ENCODE results near the gene AXIN2.
"Not testable (repeated sequence)": the region's sequence is repeated elsewhere in the genome, so short reads cannot be mapped to it uniquely, and the experiment has no call there.

The AXIN2 gene

DNA sequence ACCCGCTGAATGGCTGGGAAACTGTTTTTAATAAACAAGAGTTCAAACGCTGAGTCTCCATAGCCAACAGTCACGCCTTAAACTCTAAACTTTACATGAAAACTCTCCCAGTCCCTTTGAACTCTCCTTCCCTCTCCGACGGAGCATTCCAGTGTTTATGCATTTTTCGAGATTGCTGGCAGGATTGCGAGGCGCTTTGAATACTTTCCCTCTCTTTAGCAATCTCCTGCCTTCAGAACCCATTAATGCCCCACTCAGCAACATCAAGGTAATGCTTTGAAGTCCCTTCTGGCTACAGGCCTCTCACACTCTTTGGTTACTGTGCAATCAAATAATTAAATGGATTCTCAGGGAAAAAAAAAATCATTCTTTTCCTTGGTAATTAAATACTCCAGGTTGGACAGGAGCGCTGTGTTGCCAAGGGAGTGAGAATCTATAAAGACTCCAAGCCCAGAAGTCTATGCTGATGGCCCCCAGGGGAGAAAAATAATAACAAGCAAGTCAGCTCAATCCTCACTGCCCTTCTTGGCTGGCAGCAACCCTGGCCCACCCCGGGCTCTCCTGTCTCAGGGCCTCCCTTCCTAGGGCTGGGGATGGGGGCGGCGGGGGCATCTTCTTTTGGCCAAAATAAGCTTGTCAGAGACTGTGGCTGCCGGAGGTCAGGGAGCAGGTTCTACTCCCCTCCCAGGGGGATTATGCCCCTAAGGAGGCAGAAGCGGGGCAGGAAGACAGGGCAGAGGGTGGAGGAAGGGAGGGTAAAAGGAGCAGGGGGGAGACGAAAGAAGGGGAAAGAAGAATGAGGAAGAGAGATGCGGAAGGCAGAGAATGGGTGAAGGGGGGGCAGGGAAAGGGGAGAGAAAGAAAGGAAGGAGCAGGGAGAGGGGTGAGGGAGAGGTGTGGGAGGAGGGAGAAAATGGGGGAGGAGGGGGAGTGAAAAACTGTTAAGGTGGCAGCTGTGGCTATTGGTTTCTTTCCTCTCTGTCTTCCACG is 45.2 kb downstream of the AXIN2 start:
- DNase-seq (ENCODE audit: low spot score) = no peak

DNA sequence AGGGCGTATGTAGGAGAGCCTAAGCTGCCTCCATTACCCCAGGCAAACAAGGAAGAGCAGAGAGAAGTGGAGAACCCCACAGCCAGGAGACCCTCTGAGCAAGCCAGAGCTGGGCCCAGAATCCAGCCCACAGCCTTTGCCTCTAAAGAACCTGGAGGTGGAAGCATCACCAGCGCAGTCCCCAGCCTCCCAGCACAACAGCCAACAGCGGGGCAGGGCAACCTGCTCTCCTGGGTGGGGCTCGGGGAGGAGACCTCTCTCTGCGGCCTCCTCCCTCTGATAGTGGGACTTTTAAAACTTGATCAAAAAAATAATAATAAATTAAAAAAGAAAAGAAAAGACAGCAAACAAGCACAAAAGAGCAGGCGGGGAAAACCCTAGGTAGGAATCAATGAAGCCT is 45.9 kb downstream of the AXIN2 start:
- no peak for DNase-seq (ENCODE audit: low spot score)

DNA sequence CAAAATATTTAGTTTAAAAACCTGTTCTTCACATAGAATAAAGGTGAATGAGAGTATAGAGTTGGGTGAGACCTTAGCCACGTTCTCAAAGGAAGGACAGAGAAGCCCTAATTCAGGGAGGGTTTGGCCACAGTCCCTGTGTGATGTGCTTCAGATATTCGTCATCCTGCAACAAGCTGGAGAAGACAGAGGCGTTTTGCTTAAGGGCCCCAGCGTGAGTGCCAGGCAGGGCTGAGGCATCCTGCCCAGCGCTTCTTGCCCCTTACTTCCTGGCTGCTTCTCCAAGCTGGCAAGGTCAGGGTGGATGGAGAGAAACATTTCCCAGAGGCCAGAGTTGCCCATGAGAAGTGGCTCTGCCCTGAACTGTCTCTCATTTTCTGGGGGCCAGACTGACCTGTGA is 46.9 kb downstream of the AXIN2 start:
- DNase-seq (ENCODE audit: low spot score) = no peak

DNA sequence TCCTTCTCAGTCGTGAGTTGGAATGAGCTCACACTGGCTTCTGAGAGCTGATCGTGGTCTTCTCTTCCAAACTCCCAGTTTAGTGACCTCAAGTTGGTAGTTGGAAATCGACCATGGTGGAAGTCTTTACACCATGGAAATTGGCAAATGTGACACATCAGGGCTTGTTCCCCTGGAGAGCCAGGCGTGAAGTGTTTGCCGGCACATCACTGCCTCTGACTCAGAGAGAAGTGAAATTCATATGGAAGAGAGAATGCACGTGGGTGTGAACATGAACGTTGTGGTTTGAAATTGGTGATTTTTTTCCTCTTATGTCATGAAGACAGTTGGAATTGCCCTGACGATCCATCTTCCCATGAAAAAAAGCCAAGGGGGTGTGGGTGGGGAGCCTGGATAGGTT is 47.4 kb downstream of the AXIN2 start:
- DNase-seq (ENCODE audit: low spot score) = no peak

DNA sequence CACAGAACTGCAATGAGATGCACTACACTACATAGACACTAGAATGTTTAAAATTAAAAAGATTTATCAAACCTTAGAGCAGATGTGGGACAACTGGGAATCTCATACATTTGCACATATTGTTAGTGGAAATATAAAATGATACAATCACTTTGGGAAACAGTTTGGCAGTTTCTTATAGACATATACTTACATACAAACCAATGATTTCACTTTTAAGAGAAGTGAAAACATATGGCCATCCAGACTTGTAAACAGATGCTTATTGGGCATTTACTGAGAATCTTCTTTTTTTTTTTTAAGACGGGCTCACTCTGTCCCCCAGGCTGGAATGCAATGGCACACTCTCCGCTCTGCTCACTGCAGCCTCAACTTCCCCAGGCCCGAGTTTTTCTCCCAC is 50.1 kb downstream of the AXIN2 start:
- DNase-seq (ENCODE audit: low spot score) = no peak

DNA sequence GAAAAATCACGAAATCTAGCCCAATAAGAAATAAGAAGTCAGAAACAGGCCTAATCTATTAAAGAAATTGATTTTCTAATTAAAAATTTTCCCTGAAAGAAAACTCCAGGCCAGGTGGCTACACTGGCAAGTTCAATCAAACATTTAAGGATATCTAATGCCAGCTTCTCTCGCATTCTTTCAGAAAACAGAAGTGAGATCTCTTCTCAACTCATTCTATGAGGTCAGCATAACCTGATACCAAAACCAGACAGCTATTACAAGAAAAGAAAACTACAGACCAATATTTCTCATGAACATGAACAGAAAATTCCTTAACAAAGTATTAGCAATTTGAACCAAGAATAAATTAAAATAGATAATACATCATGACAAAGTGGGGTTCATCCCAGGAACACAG is 52.4 kb downstream of the AXIN2 start:
- no peak for DNase-seq (ENCODE audit: low spot score)

DNA sequence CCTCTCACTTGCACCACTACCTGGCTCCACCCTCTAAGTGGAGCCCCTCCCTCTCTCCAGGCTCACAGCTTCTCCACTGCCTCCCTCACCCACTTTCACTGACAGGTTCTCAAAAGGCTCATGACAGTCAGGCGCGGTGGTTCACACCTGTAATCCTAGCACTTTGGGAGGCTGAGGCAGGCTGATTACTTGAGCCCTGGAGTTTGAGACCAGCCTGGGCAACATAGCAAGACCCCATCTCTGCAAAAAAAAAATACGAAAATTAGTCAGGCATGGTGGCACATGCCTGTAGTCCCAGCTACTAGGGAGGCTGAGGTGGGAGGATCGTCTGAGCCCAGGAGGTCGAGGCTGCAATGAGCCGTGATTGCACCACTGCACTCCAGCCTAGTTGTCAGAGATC is 56.8 kb downstream of the AXIN2 start:
- DNase-seq (ENCODE audit: low spot score) = not testable (repeated sequence)

DNA sequence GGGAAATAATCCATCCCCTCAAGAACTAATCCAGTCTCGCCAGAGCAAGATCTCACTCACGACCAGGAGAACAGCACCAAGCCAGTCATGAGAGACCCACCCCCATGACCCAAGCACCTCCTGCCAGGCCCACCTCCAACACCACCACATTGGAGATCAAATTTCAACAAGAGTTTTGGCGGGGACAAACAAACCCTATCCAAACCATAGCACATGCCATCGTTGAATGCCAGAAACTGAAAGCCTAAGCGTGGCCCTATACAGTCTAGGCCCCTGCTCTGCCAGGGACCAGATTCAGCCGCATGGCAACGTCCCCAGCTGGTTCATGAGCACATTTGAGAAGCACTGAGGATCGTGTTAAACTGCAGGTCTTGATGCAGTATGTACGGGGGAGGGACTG is 57.3 kb downstream of the AXIN2 start:
- DNase-seq (ENCODE audit: low spot score) = no peak

DNA sequence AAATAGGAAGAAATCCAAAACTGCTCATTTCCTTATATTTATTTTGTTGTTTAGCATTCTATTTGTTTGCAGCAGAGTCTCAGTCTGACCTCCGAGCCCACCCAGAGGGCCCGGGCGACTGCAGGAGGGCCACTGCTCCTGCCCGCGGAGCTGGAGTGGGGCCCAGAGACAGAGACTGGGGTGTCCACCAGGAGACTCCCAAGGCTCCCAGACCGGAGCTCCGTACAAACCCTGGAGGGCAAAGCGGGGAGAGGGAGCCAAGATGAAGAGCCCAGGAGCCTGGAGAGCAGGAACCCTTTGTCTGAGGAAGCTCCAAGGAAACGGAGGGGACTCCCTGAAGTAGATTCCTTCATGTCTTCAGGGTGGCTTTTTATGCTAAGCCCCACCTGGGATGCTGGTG is 57.9 kb downstream of the AXIN2 start:
- no peak for DNase-seq (ENCODE audit: low spot score)

DNA sequence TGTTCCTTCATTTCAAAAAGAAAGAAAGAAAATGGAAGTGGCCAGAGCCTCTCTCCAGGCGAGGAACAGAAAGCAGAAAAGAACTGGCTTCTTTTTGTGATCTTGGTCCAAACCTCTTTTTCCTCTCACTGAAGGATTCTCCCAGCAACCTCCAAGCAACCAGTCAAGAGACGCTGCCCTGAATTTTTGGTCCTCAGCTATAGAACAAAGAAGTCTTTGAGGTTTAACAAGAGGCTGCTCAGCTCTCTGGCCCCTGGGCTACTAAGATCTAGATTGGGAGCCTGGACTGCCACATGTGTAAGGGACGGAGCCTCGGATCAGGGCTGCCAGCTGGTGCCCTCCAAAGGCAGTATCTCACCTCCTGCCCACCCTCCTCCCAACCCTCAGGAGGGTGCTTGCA is 62.6 kb downstream of the AXIN2 start:
- peak; percentile 64 for DNase-seq (ENCODE audit: low spot score)

DNA sequence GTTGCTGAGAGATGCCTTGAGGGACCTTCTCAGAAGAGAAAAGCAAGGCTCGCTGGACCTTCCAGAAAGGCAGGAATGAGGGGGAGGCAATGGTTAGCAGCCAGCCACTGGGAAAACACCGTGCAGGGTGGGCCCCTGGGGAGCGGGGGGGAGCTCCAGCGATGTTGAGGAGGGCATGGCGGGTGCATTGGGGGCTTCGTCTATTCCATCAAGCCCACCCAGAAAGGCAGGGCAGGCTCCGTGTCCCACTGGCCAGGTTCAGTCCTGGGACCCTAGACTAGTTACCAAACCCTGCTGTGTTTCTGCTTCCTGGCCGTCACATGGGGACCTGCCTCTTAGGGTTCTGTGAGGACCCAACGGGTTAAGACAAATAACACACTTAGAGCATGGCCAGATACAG is 64.6 kb downstream of the AXIN2 start:
- DNase-seq (ENCODE audit: low spot score) = no peak

DNA sequence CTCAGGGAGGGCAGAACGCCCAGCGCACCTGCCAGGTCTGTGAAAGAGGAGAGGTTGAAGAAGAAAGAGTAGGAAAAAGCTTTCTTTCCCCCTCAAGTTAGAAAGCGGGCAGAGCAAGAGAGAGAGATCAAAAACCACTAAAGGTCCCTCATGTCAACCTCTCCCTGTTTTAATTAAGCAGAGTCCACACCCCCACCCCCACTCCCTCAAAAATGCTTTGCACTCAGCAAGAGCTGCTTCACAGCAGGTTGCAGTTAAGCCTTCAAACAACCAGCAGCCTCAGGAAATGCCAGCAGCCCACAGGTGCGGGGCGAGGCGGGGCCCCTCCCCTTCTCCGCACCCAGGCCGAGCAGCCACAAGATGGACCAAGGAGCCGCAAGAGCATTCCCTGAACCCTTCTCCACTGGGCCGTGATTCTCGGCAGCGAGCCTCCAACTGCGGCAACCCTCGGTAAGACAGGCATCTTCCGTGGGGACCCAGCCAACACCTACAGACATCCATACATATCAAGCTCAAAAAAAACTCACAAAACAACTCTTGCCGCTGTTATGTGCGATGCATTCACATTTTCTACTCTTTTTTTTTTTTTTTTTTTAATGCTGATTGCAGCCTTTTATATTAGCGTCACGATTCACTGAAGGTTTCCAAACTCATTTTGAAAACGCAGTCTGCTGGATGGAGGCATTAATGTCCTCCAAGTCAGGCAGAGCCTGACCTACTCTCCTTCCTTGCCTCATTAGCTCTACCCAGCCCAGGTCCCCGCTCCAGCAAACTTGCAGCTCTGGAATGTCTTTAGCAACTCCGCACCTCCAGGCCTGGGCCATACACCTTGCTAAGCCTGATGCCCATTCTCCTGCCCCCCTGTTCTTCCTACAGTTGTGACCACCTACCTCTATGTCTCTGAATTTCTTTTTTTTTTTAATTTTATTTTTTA is 66.1 kb downstream of the AXIN2 start:
- no peak for DNase-seq (ENCODE audit: low spot score)

DNA sequence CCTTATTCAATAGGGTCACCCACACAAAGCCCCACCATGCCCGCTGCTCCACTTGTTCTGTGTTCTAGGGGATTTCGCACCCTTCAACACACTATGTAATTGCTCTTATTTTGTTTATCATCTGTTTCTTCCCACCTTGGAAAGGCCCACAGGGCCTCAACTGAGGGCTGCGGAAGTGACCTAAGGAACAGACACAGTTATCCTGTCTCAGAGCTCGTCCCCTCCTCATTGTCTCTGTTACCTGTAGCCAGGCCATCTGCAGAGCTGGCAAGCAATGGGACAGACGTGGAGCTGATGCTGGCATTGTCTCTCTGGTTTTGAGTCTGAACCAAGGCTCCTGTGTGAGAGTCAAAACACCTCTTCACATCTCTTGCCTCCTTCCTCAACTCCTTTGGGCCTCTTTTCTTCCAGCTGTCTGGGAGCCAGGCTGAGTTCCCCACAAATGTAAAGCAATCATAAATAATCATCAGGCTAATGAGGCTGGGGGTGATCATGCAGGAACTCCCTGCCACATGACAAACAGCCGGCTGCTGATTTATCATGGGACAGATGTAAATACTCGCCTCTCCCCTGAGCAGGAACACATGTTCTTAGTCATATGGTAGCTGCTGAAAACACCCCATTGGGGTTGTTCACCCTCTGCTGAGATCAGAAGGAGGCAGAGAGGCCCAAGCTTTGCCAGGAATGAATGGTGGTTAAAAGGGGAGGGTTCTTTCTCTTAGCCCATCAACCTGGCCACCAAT is 71.9 kb downstream of the AXIN2 start:
- DNase-seq (ENCODE audit: low spot score) = no peak

DNA sequence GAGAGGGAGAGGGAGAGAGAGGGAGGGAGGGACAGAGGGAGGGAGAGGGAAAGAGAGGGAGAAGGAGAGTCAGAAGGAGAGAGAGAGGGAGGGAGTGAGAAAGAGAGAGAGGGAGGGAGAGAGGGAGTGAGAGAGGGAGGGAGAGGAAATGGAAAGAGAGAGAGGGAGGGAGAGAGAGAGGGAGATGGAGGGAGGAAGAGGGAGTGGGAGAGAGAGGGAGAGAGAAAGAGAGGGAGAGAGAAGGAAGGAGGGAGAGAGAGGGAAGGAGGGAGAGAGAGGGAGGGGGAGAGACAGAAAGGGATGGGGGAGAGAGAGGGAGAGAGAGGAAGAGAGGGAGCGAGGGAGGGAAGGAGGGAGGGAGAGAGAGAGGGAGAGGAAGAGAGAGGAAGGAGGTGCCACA is 72.8 kb downstream of the AXIN2 start:
- DNase-seq (ENCODE audit: low spot score) = no peak

DNA sequence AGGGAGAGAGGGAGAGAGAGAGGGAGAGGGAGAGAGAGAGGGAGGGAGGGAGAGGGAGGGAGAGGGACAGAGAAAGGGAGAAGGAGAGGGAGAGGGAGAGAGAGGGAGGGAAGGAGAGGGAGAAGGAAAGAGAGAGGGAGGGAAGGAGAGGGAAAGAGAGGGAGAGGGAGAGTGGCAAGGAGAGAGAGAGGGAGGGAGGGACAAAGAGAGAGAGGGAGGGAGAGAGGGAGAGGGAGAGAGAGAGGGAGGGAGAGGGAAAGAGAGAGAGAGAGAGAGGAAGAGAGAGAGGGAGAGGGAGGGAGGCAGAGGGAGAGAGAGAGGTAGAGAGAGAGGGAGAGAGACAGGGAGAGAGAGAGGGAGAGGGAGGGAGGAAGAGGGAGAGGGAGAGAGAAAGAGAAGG is 73.5 kb downstream of the AXIN2 start:
- DNase-seq (ENCODE audit: low spot score) = no peak

DNA sequence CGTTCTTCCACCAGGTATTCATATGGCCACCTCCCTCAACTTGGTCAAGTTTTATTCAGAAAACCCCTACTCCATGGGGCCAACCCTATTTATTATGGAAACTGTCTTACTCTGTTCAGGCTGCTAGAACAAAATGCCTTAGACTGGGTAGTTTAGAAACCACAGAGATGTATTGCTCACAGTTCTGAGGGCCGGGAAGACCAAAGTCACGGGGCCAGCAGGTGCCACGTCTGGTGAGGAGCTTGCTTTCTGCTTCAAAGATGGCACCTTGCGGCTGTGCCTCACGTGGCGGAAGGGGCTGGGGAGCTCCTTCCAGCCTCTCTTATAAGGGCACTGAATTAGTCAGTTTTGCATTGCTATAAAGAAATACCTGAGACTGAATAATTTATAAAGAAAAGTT is 74.3 kb downstream of the AXIN2 start:
- no peak for DNase-seq (ENCODE audit: low spot score)

DNA sequence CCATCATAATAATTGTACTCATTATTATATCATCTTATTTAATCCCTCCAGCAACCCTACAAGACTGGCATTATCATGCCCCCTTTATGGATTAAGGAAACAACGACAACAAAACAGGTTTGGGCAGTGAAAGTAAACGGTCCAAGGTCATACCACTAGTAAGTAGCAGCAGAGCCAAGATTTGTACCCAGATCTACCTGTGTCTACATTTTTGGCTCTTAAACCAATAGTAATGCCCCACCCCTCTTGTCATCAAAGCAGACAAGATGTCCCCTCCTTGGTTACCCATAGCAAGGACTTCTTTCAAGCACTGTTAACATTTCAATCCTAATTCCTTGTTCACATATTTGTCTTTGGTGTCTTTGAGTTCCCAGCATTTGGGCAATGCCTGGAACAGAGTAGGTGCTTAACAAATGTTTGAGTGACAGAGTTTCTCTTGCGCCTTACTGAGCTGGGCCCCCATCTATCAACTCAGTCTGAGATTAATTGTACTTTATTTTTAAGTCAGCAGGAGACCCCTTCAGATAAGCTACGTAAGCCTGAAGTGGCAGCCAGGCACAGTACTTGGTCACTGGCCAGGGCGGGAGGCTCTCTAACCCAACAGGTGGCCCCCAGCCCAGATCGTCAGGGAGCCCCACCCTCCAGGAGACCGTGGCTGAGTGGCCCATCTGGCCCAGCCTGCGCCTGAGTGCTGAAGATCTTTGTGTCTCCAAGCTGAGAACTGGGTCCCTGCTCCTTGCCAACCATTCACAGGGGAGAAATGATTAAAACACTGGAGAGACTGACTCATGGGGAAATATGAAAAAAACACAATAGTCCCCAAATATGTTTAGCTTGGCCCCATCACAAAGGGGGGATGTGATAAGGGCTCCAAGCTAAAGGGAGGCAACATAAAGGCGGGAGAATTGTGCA is 75.8 kb downstream of the AXIN2 start:
- peak; percentile 7 for DNase-seq (ENCODE audit: low spot score)

DNA sequence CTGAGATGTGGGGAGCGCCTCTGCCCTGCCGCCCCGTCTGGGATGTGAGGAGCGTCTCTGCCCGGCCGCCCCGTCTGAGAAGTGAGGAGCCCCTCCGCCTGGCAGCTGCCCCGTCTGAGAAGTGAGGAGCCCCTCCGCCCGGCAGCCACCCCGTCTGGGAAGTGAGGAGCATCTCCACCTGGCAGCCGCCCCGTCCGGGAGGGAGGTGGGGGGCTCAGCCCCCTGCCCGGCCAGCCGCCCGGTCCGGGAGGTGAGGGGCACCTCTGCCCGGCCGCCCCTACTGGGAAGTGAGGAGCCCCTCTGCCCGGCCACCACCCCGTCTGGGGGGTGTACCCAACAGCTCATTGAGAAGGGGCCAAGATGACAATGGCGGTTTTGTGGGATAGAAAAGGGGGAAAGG is 77.0 kb downstream of the AXIN2 start:
- not testable (repeated sequence) for DNase-seq (ENCODE audit: low spot score)

DNA sequence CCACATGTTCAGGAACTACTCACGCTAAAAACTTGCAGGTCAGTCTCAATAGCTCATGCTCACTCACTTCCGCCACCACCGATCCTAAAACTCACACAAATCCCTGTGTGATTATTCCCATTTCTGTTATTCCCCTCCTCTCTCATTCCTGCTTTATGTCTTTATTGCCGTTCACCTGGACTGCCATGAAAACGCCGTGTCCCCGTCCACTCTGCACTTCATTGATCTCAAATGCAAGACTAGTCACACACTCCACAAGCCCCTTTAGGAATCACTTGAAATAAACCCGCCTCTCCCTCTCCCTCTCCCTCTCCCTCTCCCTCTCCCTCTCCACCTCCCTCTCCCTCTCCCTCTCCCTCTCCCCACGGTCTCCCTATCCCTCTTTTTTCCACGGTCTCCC is 78.0 kb downstream of the AXIN2 start:
- DNase-seq (ENCODE audit: low spot score) = no peak

DNA sequence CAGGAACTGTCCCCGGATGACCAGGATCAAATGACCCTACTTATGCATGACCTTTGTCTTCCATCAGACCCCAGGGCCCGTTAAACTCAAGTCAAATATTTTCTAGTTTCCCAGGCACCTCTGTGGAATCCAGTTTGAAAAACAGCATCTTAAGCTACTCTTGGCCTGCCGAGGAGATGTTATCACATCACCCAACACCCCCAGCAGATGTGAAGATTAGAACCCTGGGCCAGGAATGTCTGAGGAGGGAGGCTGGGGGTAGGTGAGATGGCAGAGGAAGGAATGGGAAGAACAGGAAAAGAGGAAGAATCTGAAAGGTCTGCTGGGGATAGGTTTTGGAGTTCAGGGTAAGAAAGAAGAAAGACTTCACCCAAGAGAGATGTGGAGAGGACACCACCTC is 79.2 kb downstream of the AXIN2 start:
- no peak for DNase-seq (ENCODE audit: low spot score)

DNA sequence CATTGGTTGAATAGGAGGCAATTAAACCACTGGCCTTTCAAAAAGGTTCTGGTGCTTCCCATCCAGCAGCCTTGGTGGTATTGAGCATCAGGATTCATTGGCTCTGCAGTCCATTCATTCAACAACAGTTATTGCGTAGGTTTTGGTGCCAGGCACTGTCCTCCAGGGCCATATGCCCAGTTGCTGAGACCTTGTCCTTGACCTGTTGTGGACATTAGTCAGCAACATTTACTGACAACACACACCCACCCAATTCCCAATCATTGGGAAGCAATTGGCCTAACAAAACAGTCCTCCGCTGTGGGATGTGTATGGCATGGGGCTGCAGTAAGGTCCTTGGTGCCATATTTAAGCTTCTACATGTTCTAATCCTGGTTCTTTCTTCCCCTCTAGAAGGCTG is 82.2 kb downstream of the AXIN2 start:
- no peak for DNase-seq (ENCODE audit: low spot score)
